SU-DHL-6 (cell line): ENCODE measurements around the gene CXCL3.

ENCODE experiments used
- H2AFZ ChIP-seq: fragments of 200-600 bp; sonication (generic); 2 replicates; pipeline ENCODE4 v1.6.1; 2014; ENCODE audit warnings: low read depth, mild to moderate bottlenecking, moderate library complexity, mixed read lengths, antibody characterized with exemption, low read length; ENCODE audit not compliant: severe bottlenecking
- H3F3A ChIP-seq: fragments of 200-600 bp; shearing (Covaris generic); 2 replicates; pipeline ENCODE4 v1.6.0; 2016; ENCODE audit warnings: antibody characterized with exemption, mild to moderate bottlenecking; ENCODE audit not compliant: insufficient read depth
- H3K27ac ChIP-seq: fragments of 200-600 bp; sonication (generic); 2 replicates; pipeline ENCODE4 v1.5.1; 2016; ENCODE audit warnings: low read depth, mild to moderate bottlenecking, low read length, moderate library complexity, mixed read lengths
- H3K27me3 ChIP-seq: fragments of 200-600 bp; sonication (generic), shearing (Covaris generic); 2 replicates; pipeline ENCODE4 v1.6.0; 2014; ENCODE audit warnings: mild to moderate bottlenecking, low read length
- H3K36me3 ChIP-seq: fragments of 200-600 bp; sonication (generic); 2 replicates; pipeline ENCODE4 v1.6.1; 2014; ENCODE audit warnings: mild to moderate bottlenecking, low read length, mixed read lengths
- H3K4me2 ChIP-seq: fragments of 300-600, 200-600 bp; shearing (Covaris generic), sonication (generic); 2 replicates; pipeline ENCODE4 v1.6.0; 2014; ENCODE audit warnings: low read length, low read depth, mild to moderate bottlenecking; ENCODE audit not compliant: poor library complexity, severe bottlenecking
- H3K4me3 ChIP-seq: fragments of 200-600 bp; sonication (generic); 2 replicates; pipeline ENCODE4 v1.5.1; 2014; ENCODE audit warnings: antibody characterized with exemption, low read length, mild to moderate bottlenecking, mixed read lengths; ENCODE audit not compliant: insufficient read depth, poor library complexity, severe bottlenecking
- H3K79me2 ChIP-seq: fragments of 200-600 bp; sonication (generic); 2 replicates; pipeline ENCODE4 v1.6.1; 2014; ENCODE audit warnings: mild to moderate bottlenecking, low read length, moderate library complexity; ENCODE audit not compliant: insufficient read depth
- H3K9ac ChIP-seq: fragments of 200-600 bp; sonication (generic); 2 replicates; pipeline ENCODE4 v1.7.0; 2014; ENCODE audit warnings: mild to moderate bottlenecking, low read length
- H3K9me2 ChIP-seq: fragments of 200-600 bp; sonication (generic); replicated peaks from 2 replicates; pipeline ENCODE4 v1.6.1; 2014; ENCODE audit warnings: low read length; ENCODE audit not compliant: insufficient read depth
- H3K9me3 ChIP-seq: fragments of 200-600 bp; sonication (generic); 2 replicates; pipeline ENCODE4 v1.6.1; 2014; ENCODE audit warnings: low read length, mixed read lengths; ENCODE audit not compliant: insufficient read depth
- H4K20me1 ChIP-seq: fragments of 200-600 bp; sonication (generic); 2 replicates; pipeline ENCODE4 v1.6.1; 2014; ENCODE audit warnings: low read depth, mild to moderate bottlenecking, antibody characterized with exemption, low read length, moderate library complexity, mixed read lengths
- EZH2phosphoT487 ChIP-seq: fragments of 200-600 bp; sonication (generic), shearing (Covaris generic); conservative IDR thresholded peaks from 2 replicates; pipeline ENCODE4 v1.6.1; 2018; ENCODE audit warnings: mild to moderate bottlenecking, antibody characterized with exemption, low read length, moderate library complexity, mixed read lengths
- TF ChIP-seq, protein P1 (sequence below): fragments of 200-600 bp; sonication (generic); IDR thresholded peaks from one replicate; pipeline ENCODE4 v1.5.1; 2017; ENCODE audit warnings: antibody characterized with exemption, mild to moderate bottlenecking, low read length, moderate library complexity; ENCODE audit not compliant: insufficient read depth, poor library complexity, severe bottlenecking

CXCL3 gene

DNA sequence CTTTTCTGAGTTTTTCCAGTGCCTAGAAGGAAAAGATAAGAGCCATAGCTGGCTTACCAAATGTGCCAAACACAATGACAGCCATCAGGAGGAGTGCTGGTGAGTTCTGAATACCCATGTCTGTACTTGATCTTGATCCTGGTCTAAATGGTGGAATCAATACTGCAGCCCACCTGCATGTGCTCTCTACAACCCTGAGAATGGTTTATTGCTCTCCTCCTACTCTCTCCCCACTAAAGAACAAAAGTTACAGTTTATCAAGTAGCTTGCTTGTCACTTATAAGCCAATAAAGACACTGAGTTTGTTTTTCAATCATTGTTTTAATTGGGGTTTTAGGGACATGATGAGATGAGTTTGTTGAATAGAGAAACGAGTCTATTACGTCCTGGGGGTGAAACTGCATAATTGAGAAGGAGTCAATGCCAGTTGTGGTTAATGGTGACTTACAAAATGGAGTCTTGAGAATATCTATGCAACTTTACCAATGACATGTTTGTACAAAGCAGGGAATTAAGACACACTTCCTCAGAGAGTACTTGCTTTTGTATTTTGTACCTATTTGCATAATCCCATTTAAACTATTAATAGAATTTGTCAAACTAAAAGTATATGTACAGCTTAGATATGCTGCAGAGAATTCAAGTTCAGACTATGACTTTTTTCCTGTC lies 20.8 kb upstream of the CXCL3 start:
- Histone ChIP-seq H4K20me1 (no peaks in the 10 kb centered on the region), H3F3A (no peaks in the 10 kb centered on the region), H3K4me3 (no peak overlapping the region), H3K79me2 (no peaks in the 10 kb centered on the region), H3K27ac (no peak overlapping the region), H3K9me3 (no peaks in the 10 kb centered on the region), H3K36me3 (no peaks in the 10 kb centered on the region), H2AFZ (no peak overlapping the region), H3K27me3 (no peaks in the 10 kb centered on the region), H3K4me2 (no peak overlapping the region), H3K9ac (no peak overlapping the region), H3K9me2 (no peaks in the 10 kb centered on the region)
- TF ChIP-seq EZH2phosphoT487 = no peak
- TF ChIP-seq, protein P1, sequence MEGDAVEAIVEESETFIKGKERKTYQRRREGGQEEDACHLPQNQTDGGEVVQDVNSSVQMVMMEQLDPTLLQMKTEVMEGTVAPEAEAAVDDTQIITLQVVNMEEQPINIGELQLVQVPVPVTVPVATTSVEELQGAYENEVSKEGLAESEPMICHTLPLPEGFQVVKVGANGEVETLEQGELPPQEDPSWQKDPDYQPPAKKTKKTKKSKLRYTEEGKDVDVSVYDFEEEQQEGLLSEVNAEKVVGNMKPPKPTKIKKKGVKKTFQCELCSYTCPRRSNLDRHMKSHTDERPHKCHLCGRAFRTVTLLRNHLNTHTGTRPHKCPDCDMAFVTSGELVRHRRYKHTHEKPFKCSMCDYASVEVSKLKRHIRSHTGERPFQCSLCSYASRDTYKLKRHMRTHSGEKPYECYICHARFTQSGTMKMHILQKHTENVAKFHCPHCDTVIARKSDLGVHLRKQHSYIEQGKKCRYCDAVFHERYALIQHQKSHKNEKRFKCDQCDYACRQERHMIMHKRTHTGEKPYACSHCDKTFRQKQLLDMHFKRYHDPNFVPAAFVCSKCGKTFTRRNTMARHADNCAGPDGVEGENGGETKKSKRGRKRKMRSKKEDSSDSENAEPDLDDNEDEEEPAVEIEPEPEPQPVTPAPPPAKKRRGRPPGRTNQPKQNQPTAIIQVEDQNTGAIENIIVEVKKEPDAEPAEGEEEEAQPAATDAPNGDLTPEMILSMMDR = no peak

DNA sequence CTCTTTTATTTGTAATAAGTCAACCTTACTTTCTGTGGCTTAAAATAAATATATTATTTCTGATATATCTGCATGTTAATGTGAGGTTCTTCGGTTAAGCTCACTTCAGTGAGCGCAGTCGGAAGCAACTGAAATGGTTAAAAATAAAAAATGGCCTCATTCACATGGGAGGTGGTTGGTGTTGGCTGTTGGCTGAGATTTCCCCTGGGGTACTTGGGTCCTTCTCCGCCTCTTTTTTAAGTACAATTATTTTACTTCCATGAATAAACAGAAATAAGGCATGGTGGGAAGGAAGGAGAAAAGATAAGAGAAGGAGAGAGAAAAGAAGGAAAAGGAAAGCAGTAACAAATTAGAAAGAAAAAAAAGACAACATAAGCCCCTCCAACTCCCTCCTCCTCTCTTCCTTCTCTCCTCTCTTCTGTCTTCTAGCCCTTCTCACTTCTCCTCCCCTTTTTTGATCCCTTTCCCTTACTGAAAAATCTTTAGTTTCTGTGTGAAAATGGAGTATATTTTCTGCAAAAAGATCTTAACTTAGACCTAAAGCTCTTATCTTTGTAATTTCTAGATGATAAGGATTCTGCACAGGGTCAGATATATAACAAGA lies 19.7 kb upstream of the CXCL3 start:
- no peak overlapping the region for H3K27ac ChIP-seq
- H3K9me3 ChIP-seq = no peaks in the 10 kb centered on the region
- no peak overlapping the region for H3K4me3 ChIP-seq
- no peak for TF ChIP-seq EZH2phosphoT487
- TF ChIP-seq, protein P1 = no peak
- H3K9ac ChIP-seq = no peak overlapping the region
- no peaks in the 10 kb centered on the region for H3K36me3 ChIP-seq
- no peaks in the 10 kb centered on the region for H4K20me1 ChIP-seq
- no peak overlapping the region for H2AFZ ChIP-seq
- H3F3A ChIP-seq = no peaks in the 10 kb centered on the region
- H3K79me2 ChIP-seq = no peaks in the 10 kb centered on the region
- no peaks in the 10 kb centered on the region for H3K9me2 ChIP-seq
- no peak overlapping the region for H3K4me2 ChIP-seq
- no peaks in the 10 kb centered on the region for H3K27me3 ChIP-seq

DNA sequence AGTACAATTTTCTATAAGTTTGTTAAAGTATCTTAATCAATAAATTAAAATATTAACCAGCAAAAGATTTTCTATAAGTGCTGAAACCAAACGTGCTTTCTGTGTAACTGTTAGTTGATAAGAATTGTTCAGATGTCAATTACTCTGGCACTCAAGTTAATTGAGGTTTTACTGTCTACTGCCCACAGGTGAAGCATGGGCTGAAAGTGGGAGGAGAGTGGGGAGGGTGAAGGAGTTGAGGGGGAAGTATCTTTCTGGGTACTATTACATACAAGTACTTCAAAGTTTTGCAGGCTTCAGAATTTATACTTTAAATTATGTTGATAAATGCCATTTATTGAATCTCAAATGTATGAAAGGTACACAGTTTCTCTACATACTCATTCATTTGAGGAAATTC lies 19.1 kb upstream of the CXCL3 start:
- Histone ChIP-seq H3K27me3 (no peaks in the 10 kb centered on the region), H3K4me3 (no peak overlapping the region), H3K79me2 (no peaks in the 10 kb centered on the region), H3K27ac (no peak overlapping the region), H3K4me2 (no peak overlapping the region), H3K9me2 (no peaks in the 10 kb centered on the region), H3K9me3 (no peaks in the 10 kb centered on the region), H4K20me1 (no peaks in the 10 kb centered on the region), H3K9ac (no peak overlapping the region), H3F3A (no peaks in the 10 kb centered on the region), H3K36me3 (no peaks in the 10 kb centered on the region), H2AFZ (no peak overlapping the region)
- TF ChIP-seq, protein P1 = no peak
